NCI-H460 (cell line): ENCODE results near the gene CD44. TPM values are rescaled to one million over a fixed set of nuclear protein-coding genes. Genes with fewer than 3 reads are reported as not detected.
A peak's percentile ranks its signal among the peaks of the same experiment; 100 is the strongest.

Experiments
- DNase-seq: peaks from one replicate; pipeline ENCODE4 v3.0.0-alpha.2; 2016; ENCODE audit warnings: low read depth; ENCODE audit errors: extremely low read depth
- total RNA-seq: library from RNA; depleted of rRNA; stranded (reverse); fragments of >200 nt; shearing (Covaris generic); gene quantifications from 2 replicates; pipeline ENCODE4 v1.2.3, GENCODE V29; 2014

The CD44 gene
- total RNA-seq, 1 experiment from 2014 or later = 33.3 TPM

- DNase-seq = no peak
These were observed 34.1 kb downstream of the CD44 start for GRCh38 chr11:35173011-35173511.

GRCh38 chr11:35173616-35174566, 34.9 kb downstream of the CD44 start:
- no peak for DNase-seq

GRCh38 chr11:35174666-35175065, 35.7 kb downstream of the CD44 start:
- DNase-seq = peak; percentile 13

GRCh38 chr11:35177370-35177769, 38.4 kb downstream of the CD44 start:
- DNase-seq = no peak

- DNase-seq = no peak
These were observed 39.3 kb downstream of the CD44 start for GRCh38 chr11:35178067-35178805.

GRCh38 chr11:35178873-35179272, 39.9 kb downstream of the CD44 start:
- DNase-seq = no peak

GRCh38 chr11:35179466-35180135, 40.6 kb downstream of the CD44 start:
- no peak for DNase-seq

- no peak for DNase-seq
These were observed 41.6 kb downstream of the CD44 start for GRCh38 chr11:35180317-35181233.

GRCh38 chr11:35182317-35182939, 43.5 kb downstream of the CD44 start:
- no peak for DNase-seq

- no peak for DNase-seq
These were observed 44.5 kb downstream of the CD44 start for GRCh38 chr11:35183326-35183925.

- DNase-seq = no peak
These were observed 46.7 kb downstream of the CD44 start for GRCh38 chr11:35185696-35186095.

- DNase-seq = no peak
These were observed 49.0 kb downstream of the CD44 start for GRCh38 chr11:35187996-35188395.

- no peak for DNase-seq
These were observed 51.9 kb downstream of the CD44 start for GRCh38 chr11:35190804-35191348.

GRCh38 chr11:35192347-35192746, 53.4 kb downstream of the CD44 start:
- DNase-seq = no peak

GRCh38 chr11:35193767-35194166, 54.8 kb downstream of the CD44 start:
- no peak for DNase-seq

- no peak for DNase-seq
These were observed 58.3 kb downstream of the CD44 start for GRCh38 chr11:35197292-35197691.

GRCh38 chr11:35200811-35201341, 61.9 kb downstream of the CD44 start:
- no peak for DNase-seq

- DNase-seq = no peak
These were observed 65.6 kb downstream of the CD44 start for GRCh38 chr11:35204614-35205013.
